GM13977 (cell line): ENCODE data around the gene SLC39A9.

ENCODE experiments used
- DNase-seq: peaks from one replicate; pipeline ENCODE4 v3.0.0; 2012; ENCODE audit warnings: low spot score
- in situ Hi-C: fragments of 300-500 bp; cut with MboI; formaldehyde crosslinking; loops from one replicate; pipeline ENCODE4 v1.12.0; 2022; ENCODE audit warnings: low sequenced_read_pairs, low pct_unique_long_range_greater_than_20kb, mixed read lengths, inconsistent platforms; ENCODE audit not compliant: unreplicated experiment
- TF ChIP-seq, protein P1 (sequence below): IDR thresholded peaks from 2 replicates; pipeline ENCODE4 v1.5.1; 2012; ENCODE audit warnings: mild to moderate bottlenecking, control low read depth; ENCODE audit not compliant: insufficient read depth; ENCODE audit errors: extremely low read depth, missing control alignments

Gene SLC39A9

DNA sequence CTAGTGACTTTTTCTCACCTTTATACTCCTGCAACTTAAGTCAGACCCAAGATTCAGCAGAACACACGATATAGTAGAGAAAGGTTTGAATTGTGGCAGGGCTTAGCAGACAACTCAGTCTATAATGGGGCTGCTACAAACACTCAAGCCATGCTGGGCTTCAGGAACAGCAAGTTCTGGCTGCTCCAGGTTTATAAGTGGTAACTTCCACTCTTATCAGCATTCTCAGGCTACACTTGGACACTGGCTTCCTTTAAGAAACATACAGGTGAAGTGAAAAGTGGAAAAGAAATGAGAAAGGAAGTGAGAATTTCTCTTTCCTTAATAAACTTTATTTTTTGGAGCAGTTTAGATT lies 107.7 kb downstream of the SLC39A9 start:
- DNase-seq: no peak
- TF ChIP-seq, protein P1, sequence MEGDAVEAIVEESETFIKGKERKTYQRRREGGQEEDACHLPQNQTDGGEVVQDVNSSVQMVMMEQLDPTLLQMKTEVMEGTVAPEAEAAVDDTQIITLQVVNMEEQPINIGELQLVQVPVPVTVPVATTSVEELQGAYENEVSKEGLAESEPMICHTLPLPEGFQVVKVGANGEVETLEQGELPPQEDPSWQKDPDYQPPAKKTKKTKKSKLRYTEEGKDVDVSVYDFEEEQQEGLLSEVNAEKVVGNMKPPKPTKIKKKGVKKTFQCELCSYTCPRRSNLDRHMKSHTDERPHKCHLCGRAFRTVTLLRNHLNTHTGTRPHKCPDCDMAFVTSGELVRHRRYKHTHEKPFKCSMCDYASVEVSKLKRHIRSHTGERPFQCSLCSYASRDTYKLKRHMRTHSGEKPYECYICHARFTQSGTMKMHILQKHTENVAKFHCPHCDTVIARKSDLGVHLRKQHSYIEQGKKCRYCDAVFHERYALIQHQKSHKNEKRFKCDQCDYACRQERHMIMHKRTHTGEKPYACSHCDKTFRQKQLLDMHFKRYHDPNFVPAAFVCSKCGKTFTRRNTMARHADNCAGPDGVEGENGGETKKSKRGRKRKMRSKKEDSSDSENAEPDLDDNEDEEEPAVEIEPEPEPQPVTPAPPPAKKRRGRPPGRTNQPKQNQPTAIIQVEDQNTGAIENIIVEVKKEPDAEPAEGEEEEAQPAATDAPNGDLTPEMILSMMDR: no peak
- in situ Hi-C loops: no loop called here
